ENCODE measurements around the gene PSMB11.
A peak's percentile ranks its signal among the peaks of the same experiment; 100 is the strongest.

PSMB11 gene

GRCh38 chr14:23071921-23072539, 30.0 kb downstream of the PSMB11 start:
- TF ChIP-seq EZH2phosphoT487 (IDR thresholded peaks at IDR 0.05; ENCODE audit: low read depth) (no peak), CTCF (IDR thresholded peaks at IDR 0.05; ENCODE audit: low read depth, low read length) (no peak)
- peaks cover 4% of the 10 kb centered on the region; the same call in 1 of the 2 replicates for H4K20me1 ChIP-seq (ENCODE audit: insufficient read depth, low read length)
- peaks cover 42% of the 10 kb centered on the region for H3K36me3 ChIP-seq (replicated peaks; ENCODE audit: low read depth, low read length)
- H3K9ac ChIP-seq (ENCODE audit: low read length): peak overlapping the region; percentile 75; the same call in 1 of the 2 replicates
- peak overlapping the region; percentile 97 for H3K4me2 ChIP-seq (ENCODE audit: low read length)
- H3K4me3 ChIP-seq (ENCODE audit: low read length): peak overlapping the region; percentile 79
- no peak overlapping the region for H2AFZ ChIP-seq (ENCODE audit: low read depth, low read length)
- no peaks in the 10 kb centered on the region for H3K27me3 ChIP-seq (ENCODE audit: low read depth, low read length)
- no peak overlapping the region for H3K27ac ChIP-seq (ENCODE audit: low read length)
- H3K79me2 ChIP-seq (ENCODE audit: low read length): peaks cover 46% of the 10 kb centered on the region
- H3K9me3 ChIP-seq (ENCODE audit: insufficient read depth, low read length): no peaks in the 10 kb centered on the region
- peaks cover 36% of the 10 kb centered on the region for H3K4me1 ChIP-seq (ENCODE audit: low read length)

GRCh38 chr14:23074906-23075305, 32.9 kb downstream of the PSMB11 start:
- H3K36me3 ChIP-seq (replicated peaks; ENCODE audit: low read depth, low read length): peaks cover 56% of the 10 kb centered on the region
- H3K9me3 ChIP-seq (ENCODE audit: insufficient read depth, low read length): no peaks in the 10 kb centered on the region
- TF ChIP-seq EZH2phosphoT487 (IDR thresholded peaks at IDR 0.05; ENCODE audit: low read depth): no peak
- TF ChIP-seq CTCF (IDR thresholded peaks at IDR 0.05; ENCODE audit: low read depth, low read length): no peak
- H3K9ac ChIP-seq (ENCODE audit: low read length): no peak overlapping the region
- no peak overlapping the region for H2AFZ ChIP-seq (ENCODE audit: low read depth, low read length)
- H3K4me2 ChIP-seq (ENCODE audit: low read length): no peak overlapping the region
- peaks cover 24% of the 10 kb centered on the region for H3K4me1 ChIP-seq (ENCODE audit: low read length)
- H3K79me2 ChIP-seq (ENCODE audit: low read length): peaks cover 20% of the 10 kb centered on the region
- H3K4me3 ChIP-seq (ENCODE audit: low read length): no peak overlapping the region
- no peaks in the 10 kb centered on the region for H3K27me3 ChIP-seq (ENCODE audit: low read depth, low read length)
- H4K20me1 ChIP-seq (ENCODE audit: insufficient read depth, low read length): no peaks in the 10 kb centered on the region
- no peak overlapping the region for H3K27ac ChIP-seq (ENCODE audit: low read length)

GRCh38 chr14:23076785-23077408, 34.9 kb downstream of the PSMB11 start:
- Histone ChIP-seq H4K20me1 (ENCODE audit: insufficient read depth, low read length) (no peaks in the 10 kb centered on the region), H3K4me2 (ENCODE audit: low read length) (no peak overlapping the region), H3K79me2 (ENCODE audit: low read length) (peaks cover under 1% of the 10 kb centered on the region; the same call in 1 of the 2 replicates), H2AFZ (ENCODE audit: low read depth, low read length) (no peak overlapping the region), H3K27me3 (ENCODE audit: low read depth, low read length) (no peaks in the 10 kb centered on the region), H3K27ac (ENCODE audit: low read length) (no peak overlapping the region), H3K36me3 (replicated peaks; ENCODE audit: low read depth, low read length) (peaks cover 75% of the 10 kb centered on the region), H3K9me3 (ENCODE audit: insufficient read depth, low read length) (no peaks in the 10 kb centered on the region), H3K4me3 (ENCODE audit: low read length) (no peak overlapping the region), H3K4me1 (ENCODE audit: low read length) (peaks cover 14% of the 10 kb centered on the region), H3K9ac (ENCODE audit: low read length) (no peak overlapping the region)
- TF ChIP-seq EZH2phosphoT487 (IDR thresholded peaks at IDR 0.05; ENCODE audit: low read depth): no peak
- TF ChIP-seq CTCF (IDR thresholded peaks at IDR 0.05; ENCODE audit: low read depth, low read length): peak; percentile 72

- H3K4me1 ChIP-seq (ENCODE audit: low read length): peaks cover 12% of the 10 kb centered on the region
- H3K79me2 ChIP-seq (ENCODE audit: low read length): no peaks in the 10 kb centered on the region
- H3K9ac ChIP-seq (ENCODE audit: low read length): no peak overlapping the region
- H3K4me2 ChIP-seq (ENCODE audit: low read length): no peak overlapping the region
- no peaks in the 10 kb centered on the region for H3K27me3 ChIP-seq (ENCODE audit: low read depth, low read length)
- peaks cover 70% of the 10 kb centered on the region for H3K36me3 ChIP-seq (replicated peaks; ENCODE audit: low read depth, low read length)
- H3K4me3 ChIP-seq (ENCODE audit: low read length): no peak overlapping the region
- TF ChIP-seq CTCF (IDR thresholded peaks at IDR 0.05; ENCODE audit: low read depth, low read length) (no peak), EZH2phosphoT487 (IDR thresholded peaks at IDR 0.05; ENCODE audit: low read depth) (no peak)
- H3K27ac ChIP-seq (ENCODE audit: low read length): no peak overlapping the region
- no peaks in the 10 kb centered on the region for H3K9me3 ChIP-seq (ENCODE audit: insufficient read depth, low read length)
- no peak overlapping the region for H2AFZ ChIP-seq (ENCODE audit: low read depth, low read length)
- no peaks in the 10 kb centered on the region for H4K20me1 ChIP-seq (ENCODE audit: insufficient read depth, low read length)
These were observed 36.0 kb downstream of the PSMB11 start for GRCh38 chr14:23077962-23078361.
